ENCODE measurements around the gene EAPP.
A peak's percentile ranks its signal among the peaks of the same experiment; 100 is the strongest.
"Not testable (repeated sequence)": the region's sequence is repeated elsewhere in the genome, so short reads cannot be mapped to it uniquely, and the experiment has no call there.

Gene EAPP

DNA sequence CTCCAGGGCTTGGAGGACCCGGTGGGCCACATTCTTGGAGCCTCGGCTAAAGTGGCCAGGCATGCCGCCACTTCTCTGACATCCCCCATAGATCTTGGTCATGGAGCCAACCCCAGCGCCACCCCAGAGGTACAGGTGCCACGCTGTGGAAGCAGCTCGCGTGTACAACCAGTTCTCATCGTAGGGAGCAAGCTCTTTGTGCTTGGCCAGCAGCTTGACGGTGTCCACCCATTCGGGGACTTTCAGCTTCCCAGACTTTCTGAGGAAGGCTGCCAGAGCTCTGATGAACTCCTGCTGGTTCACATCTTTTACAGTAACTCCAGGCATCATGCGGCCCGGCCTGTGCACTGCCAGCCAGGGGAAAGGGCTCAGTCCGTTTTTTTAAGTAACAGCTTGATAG lies 29.3 kb upstream of the EAPP start:
- ChIA-PET CTCF (interaction anchor here (0.6 kb wide), 1 partner anchor 231 kb away, joined by 4 read pairs; no protein-coding TSS in a partner anchor), POLR2A (ENCODE audit: low non-redundant PET) (no interaction called here)
- no peak for DNase-seq (ENCODE audit: low spot score)
- TF ChIP-seq, protein P1, sequence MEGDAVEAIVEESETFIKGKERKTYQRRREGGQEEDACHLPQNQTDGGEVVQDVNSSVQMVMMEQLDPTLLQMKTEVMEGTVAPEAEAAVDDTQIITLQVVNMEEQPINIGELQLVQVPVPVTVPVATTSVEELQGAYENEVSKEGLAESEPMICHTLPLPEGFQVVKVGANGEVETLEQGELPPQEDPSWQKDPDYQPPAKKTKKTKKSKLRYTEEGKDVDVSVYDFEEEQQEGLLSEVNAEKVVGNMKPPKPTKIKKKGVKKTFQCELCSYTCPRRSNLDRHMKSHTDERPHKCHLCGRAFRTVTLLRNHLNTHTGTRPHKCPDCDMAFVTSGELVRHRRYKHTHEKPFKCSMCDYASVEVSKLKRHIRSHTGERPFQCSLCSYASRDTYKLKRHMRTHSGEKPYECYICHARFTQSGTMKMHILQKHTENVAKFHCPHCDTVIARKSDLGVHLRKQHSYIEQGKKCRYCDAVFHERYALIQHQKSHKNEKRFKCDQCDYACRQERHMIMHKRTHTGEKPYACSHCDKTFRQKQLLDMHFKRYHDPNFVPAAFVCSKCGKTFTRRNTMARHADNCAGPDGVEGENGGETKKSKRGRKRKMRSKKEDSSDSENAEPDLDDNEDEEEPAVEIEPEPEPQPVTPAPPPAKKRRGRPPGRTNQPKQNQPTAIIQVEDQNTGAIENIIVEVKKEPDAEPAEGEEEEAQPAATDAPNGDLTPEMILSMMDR (conservative IDR thresholded peaks at IDR 0.05; ENCODE audit: low read depth): no peak
- no peak overlapping the region for H3K27ac ChIP-seq

DNA sequence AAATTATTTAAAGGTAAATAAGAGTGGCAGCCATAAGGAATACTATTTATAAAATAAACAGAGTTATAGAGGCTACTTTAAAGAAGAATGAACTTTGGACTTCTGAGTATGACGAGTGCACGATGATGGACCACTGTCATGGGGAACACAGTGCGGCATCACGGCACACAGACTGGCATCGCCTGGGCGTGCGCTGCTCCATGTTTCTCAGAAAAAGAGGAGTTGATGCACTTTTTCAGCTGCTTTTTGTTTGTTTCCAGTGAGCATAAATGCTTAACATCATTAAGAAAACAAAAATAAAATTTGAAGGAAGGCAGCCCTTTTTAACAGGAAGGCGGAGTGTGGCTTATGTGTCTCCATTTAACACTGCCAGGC lies 23.3 kb upstream of the EAPP start:
- TF ChIP-seq, protein P1 (conservative IDR thresholded peaks at IDR 0.05; ENCODE audit: low read depth): no peak
- H3K27ac ChIP-seq: no peak overlapping the region; the same call in 1 of the 2 replicates
- ChIA-PET CTCF (no interaction called here), POLR2A (ENCODE audit: low non-redundant PET) (no interaction called here)
- DNase-seq (ENCODE audit: low spot score): no peak

DNA sequence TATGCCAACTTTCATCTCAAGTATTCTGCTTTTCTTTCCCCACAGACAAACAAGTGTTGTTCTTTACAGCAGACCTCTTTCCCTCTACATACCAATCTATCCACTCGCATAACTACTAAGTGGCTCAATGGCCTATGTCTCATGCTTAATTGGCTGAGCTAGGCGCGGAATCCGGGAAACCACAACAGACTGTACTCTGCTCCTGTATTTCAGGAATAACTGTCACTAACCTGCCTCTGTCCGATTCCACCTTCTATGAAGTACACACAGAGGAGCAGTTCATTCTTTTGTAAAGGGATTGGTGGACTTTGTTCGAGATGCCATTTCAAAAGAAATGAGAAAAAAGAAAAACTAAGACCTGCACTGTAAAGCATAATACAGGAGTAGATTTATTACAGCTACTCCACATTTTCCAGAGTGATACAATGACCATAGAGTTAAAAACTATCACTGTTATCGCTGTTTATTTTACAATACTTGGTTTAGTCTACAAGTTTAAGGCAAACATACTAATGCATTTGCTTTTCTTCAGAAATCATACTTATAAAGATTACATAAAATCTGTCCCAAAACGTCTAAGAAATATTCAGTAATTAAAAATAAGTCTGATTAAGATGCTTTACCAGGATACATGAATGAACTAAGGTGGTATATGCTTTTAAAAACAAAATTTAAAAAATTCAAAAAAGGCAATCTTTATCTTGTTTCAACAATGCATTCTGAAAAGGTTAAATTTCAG lies 22.7 kb upstream of the EAPP start:
- POLR2A ChIA-PET (ENCODE audit: low non-redundant PET); CTCF ChIA-PET; H3K27ac ChIP-seq; DNase-seq (ENCODE audit: low spot score): not testable (repeated sequence)

DNA sequence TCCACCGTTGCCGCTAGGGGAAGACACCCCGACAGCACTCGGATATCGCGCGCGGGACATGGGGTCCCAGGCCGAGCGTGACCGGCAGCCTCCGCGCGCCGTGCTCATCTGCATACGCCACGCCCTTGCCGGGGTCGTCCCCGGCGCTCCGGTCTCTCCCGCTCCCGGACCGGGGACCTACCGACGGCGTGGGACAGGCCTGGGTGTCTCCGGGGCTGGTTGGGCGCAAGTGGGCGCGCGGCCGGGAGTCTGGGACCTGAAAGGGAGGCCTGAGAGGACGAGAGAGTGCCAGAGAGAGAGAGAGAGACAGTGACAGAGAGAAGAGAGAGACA lies 17.0 kb upstream of the EAPP start:
- H3K27ac ChIP-seq; CTCF ChIA-PET; POLR2A ChIA-PET (ENCODE audit: low non-redundant PET); DNase-seq (ENCODE audit: low spot score): not testable (repeated sequence)

DNA sequence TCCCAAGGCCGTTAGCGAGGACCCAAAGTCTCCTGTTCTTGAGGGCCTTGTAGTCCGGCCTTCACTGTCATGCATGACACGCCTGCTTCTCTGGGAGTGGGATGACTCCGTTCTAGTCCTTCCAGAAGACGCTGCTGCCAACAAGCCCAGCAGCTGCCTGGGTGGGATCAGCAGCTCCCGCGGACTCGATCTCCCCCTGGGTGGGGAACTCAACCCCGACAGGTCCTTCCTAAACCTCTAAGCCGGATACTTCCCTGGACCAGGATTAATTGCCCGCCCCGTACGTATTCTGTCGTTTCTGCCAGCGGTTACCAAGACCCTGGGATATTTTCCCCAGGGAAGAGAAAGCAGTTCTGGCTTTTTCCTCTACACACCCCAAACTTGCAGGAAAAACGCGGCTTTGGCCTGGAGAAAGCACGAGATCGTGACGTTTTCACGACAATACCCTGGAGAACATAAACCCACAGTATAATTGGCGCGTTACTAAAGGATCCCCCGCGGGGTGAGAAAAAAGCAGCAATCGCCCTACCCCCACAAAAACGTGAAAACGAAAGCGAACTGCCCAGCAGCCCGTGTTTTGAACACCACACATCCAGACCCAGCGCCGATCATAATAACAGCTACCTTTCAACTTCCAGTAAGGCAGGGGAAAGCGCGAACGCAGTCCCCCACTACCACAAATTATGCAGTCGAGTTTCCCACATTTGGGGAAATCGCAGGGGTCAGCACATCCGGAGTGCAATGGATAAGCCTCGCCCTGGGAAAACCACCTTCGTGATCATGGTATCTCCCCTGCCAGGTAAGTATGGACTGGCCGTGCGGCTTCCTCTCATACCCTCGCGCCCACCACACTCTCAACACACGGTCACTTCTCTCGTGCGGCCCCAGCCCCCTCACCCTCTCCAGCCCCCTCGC lies 16.3 kb upstream of the EAPP start:
- DNase-seq (ENCODE audit: low spot score); CTCF ChIA-PET; POLR2A ChIA-PET (ENCODE audit: low non-redundant PET): not testable (repeated sequence)
- H3K27ac ChIP-seq: peak overlapping the region; percentile 75

DNA sequence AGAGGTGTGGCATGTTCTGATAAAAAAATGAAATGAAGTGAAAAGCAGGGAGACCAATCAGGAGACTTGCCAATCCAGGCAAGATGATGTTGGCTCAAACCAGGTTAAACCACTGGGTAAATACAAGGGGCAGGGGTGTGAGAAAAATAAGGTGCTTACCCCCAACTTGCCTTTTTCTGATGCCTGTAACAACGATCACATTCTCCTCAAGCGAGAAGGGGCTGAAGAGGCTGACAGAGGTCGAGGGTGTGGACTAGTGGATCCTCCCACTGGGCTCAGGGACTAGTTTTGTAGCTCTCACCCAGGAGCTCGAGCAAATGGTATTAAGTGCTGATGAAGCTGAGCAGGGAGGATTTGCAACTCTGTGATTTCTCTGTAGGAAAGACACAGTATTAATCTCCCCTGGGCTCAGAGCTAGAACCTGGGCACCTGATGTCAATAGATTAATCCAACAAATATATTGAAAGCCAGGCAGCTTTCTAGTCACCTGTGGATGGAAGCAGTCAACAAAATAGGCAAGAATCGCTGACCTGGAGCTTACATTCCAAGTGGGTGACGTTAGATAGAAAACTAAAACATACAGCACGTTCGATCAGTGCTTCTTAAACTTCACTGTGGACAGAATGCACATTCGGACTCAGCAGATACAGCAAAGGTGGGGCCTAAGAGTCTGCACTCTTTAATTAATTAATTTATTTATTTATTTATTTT lies 15.2 kb upstream of the EAPP start:
- CTCF ChIA-PET: interaction anchor here (0.5 kb wide), 1 partner anchor 334 kb away, joined by 3 read pairs; no protein-coding TSS in a partner anchor
- POLR2A ChIA-PET (ENCODE audit: low non-redundant PET): no interaction called here
- no peak for DNase-seq (ENCODE audit: low spot score)
- TF ChIP-seq, protein P1 (conservative IDR thresholded peaks at IDR 0.05; ENCODE audit: low read depth): no peak
- H3K27ac ChIP-seq: peak overlapping the region; percentile 75

DNA sequence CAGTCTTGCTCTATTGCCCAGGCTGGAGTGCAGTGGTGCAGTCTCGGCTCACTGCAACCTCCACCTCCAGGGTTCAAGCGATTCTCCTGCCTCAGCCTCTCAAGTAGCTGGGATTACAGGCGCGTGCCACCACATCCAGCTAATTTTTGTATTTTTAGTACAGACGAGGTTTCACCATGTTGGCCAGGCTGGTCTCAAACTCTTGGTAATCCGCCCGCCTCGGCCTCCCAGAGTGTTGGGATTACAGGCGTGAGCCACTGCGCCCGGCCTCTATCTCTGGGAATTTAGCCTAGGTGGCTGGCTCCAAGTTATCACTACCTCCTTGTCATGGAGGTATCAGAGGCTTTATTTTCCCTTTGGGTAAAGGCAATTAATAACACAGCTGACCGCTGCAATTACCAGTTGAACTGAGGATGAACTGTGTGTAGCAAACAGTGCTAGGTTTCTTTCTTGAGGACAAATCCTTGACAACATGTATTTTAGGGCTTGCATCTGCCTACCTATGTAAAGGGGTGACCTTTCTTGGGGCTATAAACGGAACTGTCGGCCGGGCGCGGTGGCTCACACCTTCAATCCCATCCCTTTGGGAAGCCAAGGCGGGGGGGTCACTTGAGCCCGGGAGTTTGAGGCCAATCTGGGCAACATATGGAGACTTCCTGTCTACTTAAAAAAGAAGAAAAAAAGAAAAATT lies 9.9 kb upstream of the EAPP start:
- CTCF ChIA-PET; POLR2A ChIA-PET (ENCODE audit: low non-redundant PET); DNase-seq (ENCODE audit: low spot score): not testable (repeated sequence)
- H3K27ac ChIP-seq: peak overlapping the region; percentile 70

DNA sequence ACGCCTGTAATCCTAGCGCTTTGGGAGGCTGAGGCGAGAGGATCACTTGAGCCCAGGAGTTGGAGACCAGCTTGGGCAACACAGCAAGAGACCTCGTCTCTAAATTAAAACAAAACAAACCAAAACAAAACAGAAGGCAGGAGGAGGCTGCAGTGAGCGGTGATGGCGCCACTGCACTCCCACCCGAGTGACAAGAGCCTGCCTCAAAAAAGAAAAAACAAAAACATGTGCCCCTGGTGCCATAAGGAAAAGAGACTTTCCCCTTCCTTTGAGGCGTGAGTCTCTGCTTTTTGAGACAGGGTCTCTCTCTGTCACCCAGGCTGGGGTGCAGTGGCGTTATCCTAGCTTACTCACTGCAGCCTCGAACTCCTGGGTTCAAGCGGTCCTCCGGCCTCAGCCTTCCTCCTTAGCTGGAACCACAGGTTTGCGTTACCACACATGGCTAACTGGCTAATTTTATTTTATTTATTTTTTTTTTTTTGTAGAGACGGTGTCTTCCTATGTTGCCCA lies 9.0 kb upstream of the EAPP start:
- TF ChIP-seq, protein P1 (conservative IDR thresholded peaks at IDR 0.05; ENCODE audit: low read depth): no peak
- CTCF ChIA-PET: interaction anchor here (0.5 kb wide), 1 partner anchor 63 kb away, joined by 3 read pairs; no protein-coding TSS in a partner anchor
- H3K27ac ChIP-seq: peak overlapping the region; percentile 70
- DNase-seq (ENCODE audit: low spot score): no peak
- POLR2A ChIA-PET (ENCODE audit: low non-redundant PET): no interaction called here

DNA sequence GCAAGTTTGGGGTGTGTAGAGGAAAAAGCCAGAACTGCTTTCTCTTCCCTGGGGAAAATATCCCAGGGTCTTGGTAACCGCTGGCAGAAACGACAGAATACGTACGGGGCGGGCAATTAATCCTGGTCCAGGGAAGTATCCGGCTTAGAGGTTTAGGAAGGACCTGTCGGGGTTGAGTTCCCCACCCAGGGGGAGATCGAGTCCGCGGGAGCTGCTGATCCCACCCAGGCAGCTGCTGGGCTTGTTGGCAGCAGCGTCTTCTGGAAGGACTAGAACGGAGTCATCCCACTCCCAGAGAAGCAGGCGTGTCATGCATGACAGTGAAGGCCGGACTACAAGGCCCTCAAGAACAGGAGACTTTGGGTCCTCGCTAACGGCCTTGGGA lies 7.6 kb upstream of the EAPP start:
- CTCF ChIA-PET; DNase-seq (ENCODE audit: low spot score); POLR2A ChIA-PET (ENCODE audit: low non-redundant PET); H3K27ac ChIP-seq: not testable (repeated sequence)

DNA sequence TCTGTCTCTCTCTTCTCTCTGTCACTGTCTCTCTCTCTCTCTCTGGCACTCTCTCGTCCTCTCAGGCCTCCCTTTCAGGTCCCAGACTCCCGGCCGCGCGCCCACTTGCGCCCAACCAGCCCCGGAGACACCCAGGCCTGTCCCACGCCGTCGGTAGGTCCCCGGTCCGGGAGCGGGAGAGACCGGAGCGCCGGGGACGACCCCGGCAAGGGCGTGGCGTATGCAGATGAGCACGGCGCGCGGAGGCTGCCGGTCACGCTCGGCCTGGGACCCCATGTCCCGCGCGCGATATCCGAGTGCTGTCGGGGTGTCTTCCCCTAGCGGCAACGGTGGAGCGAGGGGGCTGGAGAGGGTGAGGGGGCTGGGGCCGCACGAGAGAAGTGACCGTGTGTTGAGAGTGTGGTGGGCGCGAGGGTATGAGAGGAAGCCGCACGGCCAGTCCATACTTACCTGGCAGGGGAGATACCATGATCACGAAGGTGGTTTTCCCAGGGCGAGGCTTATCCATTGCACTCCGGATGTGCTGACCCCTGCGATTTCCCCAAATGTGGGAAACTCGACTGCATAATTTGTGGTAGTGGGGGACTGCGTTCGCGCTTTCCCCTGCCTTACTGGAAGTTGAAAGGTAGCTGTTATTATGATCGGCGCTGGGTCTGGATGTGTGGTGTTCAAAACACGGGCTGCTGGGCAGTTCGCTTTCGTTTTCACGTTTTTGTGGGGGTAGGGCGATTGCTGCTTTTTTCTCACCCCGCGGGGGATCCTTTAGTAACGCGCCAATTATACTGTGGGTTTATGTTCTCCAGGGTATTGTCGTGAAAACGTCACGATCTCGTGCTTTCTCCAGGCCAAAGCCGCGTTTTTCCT lies 7.0 kb upstream of the EAPP start:
- DNase-seq (ENCODE audit: low spot score); CTCF ChIA-PET; POLR2A ChIA-PET (ENCODE audit: low non-redundant PET); H3K27ac ChIP-seq: not testable (repeated sequence)
